Measurements from ENCODE around the gene MFN1. TPM values are rescaled to one million over a fixed set of nuclear protein-coding genes. Genes with fewer than 3 reads are reported as not detected.

MFN1 gene
- total and polyA plus RNA-seq, 2 of the 13 experiments (the other 11 are each of a cell fraction or from before 2014, with no cell fraction given) = 25.2 to 37.5 TPM

GRCh38 chr3:179322286-179323196, 25.0 kb upstream of the MFN1 start, which contains the start of gene ZNF639 (continued):
- TF ChIP-seq ZNF646 (CRISPR knock-in tag; IDR thresholded peaks at IDR 0.05) (no peak), GTF2F1 (IDR thresholded peaks at IDR 0.05; ENCODE audit: low read length) (no peak), KDM5B (CRISPR knock-in tag; IDR thresholded peaks at IDR 0.05; ENCODE audit: borderline replicate concordance) (peak; percentile 62), TBX2 (CRISPR knock-in tag; IDR thresholded peaks at IDR 0.05; ENCODE audit: borderline replicate concordance) (peak; percentile 67), ZNF142 (CRISPR knock-in tag; IDR thresholded peaks at IDR 0.05) (peak; percentile 76), NONO (IDR thresholded peaks at IDR 0.05) (no peak), NONO (CRISPR knock-in tag; conservative IDR thresholded peaks at IDR 0.05) (peak; percentile 78; the same call in 1 of the 2 replicates), ZNF790 (CRISPR knock-in tag; IDR thresholded peaks at IDR 0.05; ENCODE audit: borderline replicate concordance) (no peak), MEIS1 (CRISPR knock-in tag; IDR thresholded peaks at IDR 0.05; ENCODE audit: borderline replicate concordance) (peak; percentile 37; the same call in 1 of the 2 replicates), SAP130 (CRISPR knock-in tag; IDR thresholded peaks at IDR 0.05; ENCODE audit: low read depth) (peak; percentile 77), ZKSCAN8 (CRISPR knock-in tag; IDR thresholded peaks at IDR 0.05; ENCODE audit: borderline replicate concordance) (no peak), ZNF44 (CRISPR knock-in tag; IDR thresholded peaks at IDR 0.05) (peak; percentile 84; the same call in 1 of the 2 replicates), AGO1 (IDR thresholded peaks at IDR 0.05; ENCODE audit: low read depth, low read length, poor library complexity, severe bottlenecking) (peak; percentile 20), ZNF501 (CRISPR knock-in tag; IDR thresholded peaks at IDR 0.05) (peak; percentile 64), NR2F1 (CRISPR knock-in tag; IDR thresholded peaks at IDR 0.05) (no peak), HOXA3 (CRISPR knock-in tag; IDR thresholded peaks at IDR 0.05) (peak; percentile 78), MTF1 (CRISPR knock-in tag; IDR thresholded peaks at IDR 0.05) (no peak)
